Fibroblast of lung (primary cell): ENCODE data around the gene CERS1. TPM values are rescaled to one million over a fixed set of nuclear protein-coding genes. Genes with fewer than 3 reads are reported as not detected.

Source experiments
- DNase-seq, 2 donors: peaks; one replicate each; pipeline versions ENCODE4 v3.0.0 to v3.0.0-alpha.2; 2010; ENCODE audit warnings: low read depth in 2 of 2
- H2AFZ ChIP-seq: 2 replicates; pipeline ENCODE4 v1.5.1; 2012; ENCODE audit warnings: low read length, control low read depth, inconsistent platforms
- H3K27ac ChIP-seq: 2 replicates; pipeline ENCODE4 v1.5.1; 2011; ENCODE audit warnings: low read length, control low read depth; ENCODE audit not compliant: insufficient read depth
- H3K27me3 ChIP-seq: 2 replicates; pipeline ENCODE4 v1.5.1; 2011; ENCODE audit warnings: mild to moderate bottlenecking, low read length; ENCODE audit not compliant: control insufficient read depth, insufficient read depth
- H3K36me3 ChIP-seq: 2 replicates; pipeline ENCODE4 v1.5.1; 2011; ENCODE audit warnings: low read length; ENCODE audit not compliant: control insufficient read depth, insufficient read depth
- H3K4me1 ChIP-seq: 2 replicates; pipeline ENCODE4 v1.5.1; 2011; ENCODE audit warnings: low read length; ENCODE audit not compliant: control insufficient read depth, insufficient read depth; ENCODE audit errors: extremely low read depth
- H3K4me2 ChIP-seq: 2 replicates; pipeline ENCODE4 v1.5.1; 2011; ENCODE audit warnings: low read length, control low read depth; ENCODE audit not compliant: insufficient read depth; ENCODE audit errors: extremely low read depth
- H3K4me3 ChIP-seq, 4 experiments: fragments of 200-600 bp in 1 of 4; sonication (generic) in 1 of 4; replicated peaks in 1 of 4; 2 replicates each; pipeline ENCODE4 v1.5.1; 2011 to 2016; ENCODE audit warnings: low read length in 4 of 4, low read depth in 3 of 4, mild to moderate bottlenecking in 3 of 4, control low read depth in 2 of 4, inconsistent platforms in 1 of 4, mixed read lengths in 1 of 4; ENCODE audit not compliant: insufficient read depth in 1 of 4; ENCODE audit errors: control extremely low read depth in 1 of 4
- H3K79me2 ChIP-seq: 2 replicates; pipeline ENCODE4 v1.5.1; 2012; ENCODE audit warnings: mild to moderate bottlenecking, low read length, inconsistent platforms; ENCODE audit not compliant: control insufficient read depth, insufficient read depth
- H3K9ac ChIP-seq: 2 replicates; pipeline ENCODE4 v1.5.1; 2011; ENCODE audit warnings: mild to moderate bottlenecking, low read length, control low read depth; ENCODE audit not compliant: insufficient read depth
- H3K9me3 ChIP-seq: 2 replicates; pipeline ENCODE4 v1.5.1; 2012; ENCODE audit warnings: low read depth, low read length; ENCODE audit not compliant: control insufficient read depth, insufficient read depth
- H4K20me1 ChIP-seq: 2 replicates; pipeline ENCODE4 v1.5.1; 2011; ENCODE audit warnings: low read length; ENCODE audit not compliant: control insufficient read depth, insufficient read depth; ENCODE audit errors: extremely low read depth
- EZH2 ChIP-seq: IDR thresholded peaks from 2 replicates; pipeline ENCODE4 v1.5.1; 2012; ENCODE audit warnings: low read length, control low read depth, mild to moderate bottlenecking; ENCODE audit errors: missing control alignments
- polyA plus RNA-seq, 2 donors: library from polyadenylated mRNA; depleted of rRNA in 1 of 2; stranded (reverse) in 1 of 2; unstranded in 1 of 2; fragments of >200 nt; gene quantifications; 2 replicates each; pipeline ENCODE4 v1.2.1, GENCODE V29; 2011 to 2012; ENCODE audit warnings: missing spikeins in 1 of 2
- total RNA-seq: library from RNA; depleted of rRNA; stranded (reverse); fragments of >200 nt; gene quantifications from 2 replicates; pipeline ENCODE4 v1.2.1, GENCODE V29; 2014
- TF ChIP-seq, protein P1 (sequence below), 2 donors: IDR thresholded peaks in 1 of 2; conservative IDR thresholded peaks in 1 of 2; 1 replicate in 1 of 2; 2 replicates in 1 of 2; pipeline ENCODE4 v1.5.1; 2011 to 2012; ENCODE audit warnings: low read length in 2 of 2, control low read depth in 1 of 2, inconsistent platforms in 1 of 2, low read depth in 1 of 2, mild to moderate bottlenecking in 1 of 2

Gene CERS1
- total and polyA plus RNA-seq, 2 donors (not counting 1 experiment from before 2014, with no cell fraction given): 0.23 to 1.7 TPM

DNA sequence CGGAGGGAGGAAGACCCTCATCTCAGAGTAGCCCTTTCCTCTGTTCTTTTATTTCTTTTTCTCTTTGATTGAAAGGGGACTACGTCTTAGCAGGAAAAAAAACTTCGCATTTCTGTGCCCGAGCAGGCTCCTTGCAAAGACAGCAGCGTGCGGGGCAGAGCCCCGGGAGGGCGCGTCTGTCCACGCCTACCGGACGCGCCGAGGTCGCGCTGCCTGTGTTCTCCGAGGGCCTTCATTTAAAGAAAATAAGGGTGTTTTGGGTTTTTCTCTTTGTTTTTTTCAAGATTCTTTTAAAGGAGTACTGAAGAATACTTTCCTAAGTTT lies 29.2 kb downstream of the CERS1 start:
- TF ChIP-seq, protein P1, sequence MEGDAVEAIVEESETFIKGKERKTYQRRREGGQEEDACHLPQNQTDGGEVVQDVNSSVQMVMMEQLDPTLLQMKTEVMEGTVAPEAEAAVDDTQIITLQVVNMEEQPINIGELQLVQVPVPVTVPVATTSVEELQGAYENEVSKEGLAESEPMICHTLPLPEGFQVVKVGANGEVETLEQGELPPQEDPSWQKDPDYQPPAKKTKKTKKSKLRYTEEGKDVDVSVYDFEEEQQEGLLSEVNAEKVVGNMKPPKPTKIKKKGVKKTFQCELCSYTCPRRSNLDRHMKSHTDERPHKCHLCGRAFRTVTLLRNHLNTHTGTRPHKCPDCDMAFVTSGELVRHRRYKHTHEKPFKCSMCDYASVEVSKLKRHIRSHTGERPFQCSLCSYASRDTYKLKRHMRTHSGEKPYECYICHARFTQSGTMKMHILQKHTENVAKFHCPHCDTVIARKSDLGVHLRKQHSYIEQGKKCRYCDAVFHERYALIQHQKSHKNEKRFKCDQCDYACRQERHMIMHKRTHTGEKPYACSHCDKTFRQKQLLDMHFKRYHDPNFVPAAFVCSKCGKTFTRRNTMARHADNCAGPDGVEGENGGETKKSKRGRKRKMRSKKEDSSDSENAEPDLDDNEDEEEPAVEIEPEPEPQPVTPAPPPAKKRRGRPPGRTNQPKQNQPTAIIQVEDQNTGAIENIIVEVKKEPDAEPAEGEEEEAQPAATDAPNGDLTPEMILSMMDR (conservative IDR thresholded peaks at IDR 0.05 in 1 of 2, IDR thresholded peaks at IDR 0.05 in 1 of 2; ENCODE audit: low read depth in 1 of 2, low read length in 2 of 2): no peak
- no peak for TF ChIP-seq EZH2
- Histone ChIP-seq H4K20me1 (no peaks in the 10 kb centered on the region), H3K27me3 (no peaks in the 10 kb centered on the region), H3K4me3 (no peak overlapping the region), H3K27ac (no peak overlapping the region), H3K36me3 (peaks cover 30% of the 10 kb centered on the region), H3K79me2 (no peaks in the 10 kb centered on the region), H3K4me1 (no peaks in the 10 kb centered on the region), H3K9me3 (no peaks in the 10 kb centered on the region), H2AFZ (no peak overlapping the region), H3K4me2 (no peak overlapping the region), H3K9ac (no peak overlapping the region)
- no peak for DNase-seq

GRCh38 chr19:18865973-18866799 lies 29.8 kb downstream of the CERS1 start:
- H3K27me3 ChIP-seq: no peaks in the 10 kb centered on the region
- H3K4me3 ChIP-seq: no peak overlapping the region
- H3K27ac ChIP-seq: no peak overlapping the region
- TF ChIP-seq, protein P1 (conservative IDR thresholded peaks at IDR 0.05 in 1 of 2, IDR thresholded peaks at IDR 0.05 in 1 of 2; ENCODE audit: low read depth in 1 of 2, low read length in 2 of 2): peak; percentile 72 to 97
- TF ChIP-seq EZH2: no peak
- H2AFZ ChIP-seq: no peak overlapping the region
- H3K79me2 ChIP-seq: no peaks in the 10 kb centered on the region
- no peaks in the 10 kb centered on the region for H3K9me3 ChIP-seq
- peaks cover 31% of the 10 kb centered on the region for H3K36me3 ChIP-seq
- no peaks in the 10 kb centered on the region for H4K20me1 ChIP-seq
- H3K4me1 ChIP-seq: no peaks in the 10 kb centered on the region
- H3K9ac ChIP-seq: no peak overlapping the region
- H3K4me2 ChIP-seq: no peak overlapping the region
- DNase-seq: peak; percentile 39 to 47

- Histone ChIP-seq H3K79me2 (no peaks in the 10 kb centered on the region), H3K27ac (no peak overlapping the region), H3K9ac (no peak overlapping the region), H3K27me3 (no peaks in the 10 kb centered on the region), H2AFZ (no peak overlapping the region), H3K4me3 (no peak overlapping the region), H3K9me3 (no peaks in the 10 kb centered on the region), H4K20me1 (no peaks in the 10 kb centered on the region), H3K36me3 (peaks cover 39% of the 10 kb centered on the region), H3K4me2 (no peak overlapping the region), H3K4me1 (no peaks in the 10 kb centered on the region)
- no peak for DNase-seq
- TF ChIP-seq, protein P1 (conservative IDR thresholded peaks at IDR 0.05 in 1 of 2, IDR thresholded peaks at IDR 0.05 in 1 of 2; ENCODE audit: low read depth in 1 of 2, low read length in 2 of 2): no peak
- no peak for TF ChIP-seq EZH2
Observed at GRCh38 chr19:18865106-18865972, 30.6 kb downstream of the CERS1 start.
